HUES64 (cell line): ENCODE measurements around the gene CDC25B.

ENCODE experiments used
- H3K27ac ChIP-seq: 2 replicates; pipeline ENCODE4 v1.7.0; 2013; ENCODE audit warnings: low read depth, low read length, inconsistent platforms
- H3K27me3 ChIP-seq: 2 replicates; pipeline ENCODE4 v1.6.1; 2013; ENCODE audit warnings: mild to moderate bottlenecking, low read length; ENCODE audit not compliant: insufficient read depth
- H3K36me3 ChIP-seq: 2 replicates; pipeline ENCODE4 v1.6.1; 2013; ENCODE audit warnings: mild to moderate bottlenecking, low read length; ENCODE audit not compliant: insufficient read depth
- H3K4me1 ChIP-seq: 2 replicates; pipeline ENCODE4 v1.6.1; 2013; ENCODE audit warnings: mild to moderate bottlenecking, low read length, moderate library complexity; ENCODE audit not compliant: insufficient read depth
- H3K4me3 ChIP-seq: 2 replicates; pipeline ENCODE4 v1.5.1; 2013; ENCODE audit warnings: mild to moderate bottlenecking, low read length, moderate library complexity
- H3K9ac ChIP-seq: 2 replicates; pipeline ENCODE4 v1.6.1; 2013; ENCODE audit warnings: mild to moderate bottlenecking, low read depth, low read length
- H3K9me3 ChIP-seq: 2 replicates; pipeline ENCODE4 v1.6.1; 2013; ENCODE audit warnings: low read depth, low read length; ENCODE audit not compliant: insufficient read depth
- WGBS: fragments of 150-250, 120-280 bp; methylation state at CpG from one replicate; pipeline ENCODE4 v1.1.7; 2013; ENCODE audit warnings: missing lambda C conversion rate; 5-methylcytosine and 5-hydroxymethylcytosine counted together

CDC25B gene

DNA sequence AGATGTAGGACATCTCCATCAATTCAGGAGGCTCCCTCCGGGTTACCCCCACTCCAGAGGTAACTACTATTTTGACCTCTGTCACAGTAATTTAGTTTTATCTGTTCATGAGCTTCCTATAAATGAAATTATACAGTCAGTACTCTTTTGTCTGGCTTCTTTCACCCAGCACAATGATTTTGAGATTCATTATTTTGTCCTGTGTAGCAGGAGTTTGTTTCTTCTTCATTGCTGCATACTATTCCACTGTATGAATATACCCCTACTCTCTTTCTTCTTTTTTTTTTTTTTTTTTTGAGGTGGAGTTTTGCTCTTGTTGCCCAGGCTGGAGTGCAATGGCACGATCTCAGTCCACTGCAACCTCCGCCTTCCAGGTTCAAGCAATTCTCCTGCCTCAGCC is 12.4 kb downstream of the CDC25B start:
- Histone ChIP-seq H3K9ac (no peak overlapping the region), H3K36me3 (peaks cover 16% of the 10 kb centered on the region), H3K4me3 (no peak overlapping the region), H3K27ac (no peak overlapping the region), H3K4me1 (peaks cover 22% of the 10 kb centered on the region), H3K27me3 (no peaks in the 10 kb centered on the region), H3K9me3 (no peaks in the 10 kb centered on the region)
- 94% methylated on average over 3 of the region's 3 CpGs for WGBS

DNA sequence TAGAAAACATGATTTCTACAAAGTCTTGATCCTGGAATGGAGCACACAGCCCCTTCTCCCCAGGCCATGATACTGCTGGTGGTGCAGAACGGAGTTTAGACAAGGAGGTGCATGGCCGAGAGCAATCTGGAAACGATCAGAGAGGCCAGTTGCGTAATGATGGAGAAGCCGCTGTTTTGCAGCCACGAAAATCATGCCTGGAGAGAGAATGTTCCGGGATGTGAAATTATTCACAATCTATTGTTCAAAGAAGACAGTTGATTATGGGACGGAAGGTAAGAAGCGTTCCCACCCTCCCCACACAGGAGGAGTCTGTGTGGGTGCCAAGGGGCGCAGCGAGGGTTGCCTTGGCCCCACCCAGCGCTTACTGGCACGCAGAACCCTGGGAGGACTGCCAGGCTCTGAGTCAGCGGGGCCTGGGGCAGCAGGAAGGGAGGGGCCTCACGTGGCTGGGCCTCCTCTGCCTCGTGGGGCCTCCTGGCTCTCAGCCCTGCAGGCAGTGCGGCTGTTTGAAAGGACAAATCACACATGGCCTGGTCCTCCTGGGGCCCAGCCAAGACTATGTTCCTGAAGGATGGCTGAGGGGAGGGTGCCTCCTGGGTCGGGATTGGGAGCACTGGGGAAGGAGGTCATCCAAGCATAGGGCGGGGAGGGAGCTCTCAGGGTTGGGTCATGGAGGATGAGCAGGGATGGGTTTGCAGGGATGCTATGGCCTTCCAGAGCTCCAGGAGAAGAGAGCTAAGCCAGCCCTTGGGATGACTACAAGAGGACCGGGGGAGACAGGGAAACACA is 15.6 kb downstream of the CDC25B start:
- no peak overlapping the region for H3K4me3 ChIP-seq
- H3K36me3 ChIP-seq, result no peaks in the 10 kb centered on the region
- H3K9me3 ChIP-seq, result no peaks in the 10 kb centered on the region
- H3K27me3 ChIP-seq, result no peaks in the 10 kb centered on the region
- H3K9ac ChIP-seq, result no peak overlapping the region
- peaks cover 13% of the 10 kb centered on the region for H3K4me1 ChIP-seq
- WGBS, result 77% methylated on average over 19 of the region's 20 CpGs
- no peak overlapping the region for H3K27ac ChIP-seq

DNA sequence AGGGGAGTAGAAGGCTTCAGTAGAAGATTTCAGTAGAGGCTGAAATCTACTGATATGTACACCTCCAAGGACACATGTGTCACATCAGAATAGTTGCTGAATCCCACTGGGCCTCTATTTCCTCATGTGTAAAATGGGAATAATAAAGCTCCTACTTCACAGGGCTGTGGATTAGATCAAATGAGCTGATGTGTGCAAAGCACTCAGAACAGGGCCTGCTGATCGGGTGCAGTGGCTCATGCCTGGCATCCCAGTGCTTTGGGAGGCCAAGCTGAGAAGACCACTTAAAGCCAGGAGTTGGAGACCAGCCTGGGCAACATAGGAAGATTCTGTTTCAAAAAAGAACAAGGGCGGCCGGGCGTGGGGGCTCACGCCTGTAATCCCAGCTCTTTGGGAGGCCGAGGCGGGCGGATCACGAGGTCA is 16.2 kb downstream of the CDC25B start:
- no peak overlapping the region for H3K27ac ChIP-seq

DNA sequence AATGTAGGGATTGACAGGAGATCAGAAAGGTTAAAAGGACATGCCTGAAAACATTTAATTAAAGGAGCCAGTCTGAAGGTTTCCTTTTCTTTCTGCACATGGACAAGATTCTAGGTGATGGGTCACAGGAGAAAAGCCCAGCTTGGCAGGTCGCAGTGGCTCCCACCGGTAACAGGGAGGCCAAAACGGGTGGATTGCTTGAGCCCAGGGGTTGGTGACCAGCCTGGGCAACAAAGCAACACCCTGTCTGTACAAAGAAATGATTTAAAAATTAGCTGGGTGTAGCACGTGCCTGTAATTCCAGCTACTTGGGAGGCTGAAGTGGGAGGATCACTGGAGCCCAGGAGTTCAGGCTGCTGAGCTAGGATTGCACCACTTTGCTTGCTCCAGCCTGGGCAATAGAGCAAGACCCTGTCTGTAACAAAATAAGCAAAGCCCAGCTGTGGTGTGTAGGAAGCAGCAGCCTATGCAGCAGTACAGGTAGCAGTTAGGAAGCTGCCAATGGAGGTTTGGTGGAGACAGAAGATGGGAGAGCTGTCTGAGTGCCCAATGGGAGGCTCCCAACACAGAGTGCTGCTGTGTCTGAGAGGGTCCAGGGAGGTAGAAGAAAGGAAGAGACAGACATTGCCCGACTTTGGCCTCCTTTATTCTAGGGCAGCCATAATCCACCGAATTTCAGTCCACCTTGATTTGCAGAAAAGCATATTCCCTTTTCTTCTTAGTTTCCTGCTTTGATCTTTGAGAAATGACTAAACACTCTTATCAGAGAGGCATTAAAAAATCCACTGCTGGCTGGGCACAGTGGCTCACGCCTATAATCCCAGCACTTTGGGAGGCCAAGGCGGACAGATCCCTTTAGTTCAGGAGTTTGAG is 17.1 kb downstream of the CDC25B start:
- Histone ChIP-seq H3K4me3 (no peak overlapping the region), H3K27ac (no peak overlapping the region), H3K36me3 (no peaks in the 10 kb centered on the region), H3K9ac (no peak overlapping the region), H3K27me3 (no peaks in the 10 kb centered on the region), H3K9me3 (no peaks in the 10 kb centered on the region), H3K4me1 (no peaks in the 10 kb centered on the region)
- WGBS, result 88% methylated on average over 8 of the region's 8 CpGs

More for the DNA sequence above, 16.2 kb downstream of the CDC25B start:
- H3K27me3 ChIP-seq, result no peaks in the 10 kb centered on the region
- H3K36me3 ChIP-seq, result no peaks in the 10 kb centered on the region
- H3K9ac ChIP-seq, result no peak overlapping the region
- WGBS, result 97% methylated on average over 9 of the region's 9 CpGs
- no peak overlapping the region for H3K4me3 ChIP-seq
- H3K4me1 ChIP-seq, result peaks cover 7% of the 10 kb centered on the region
- no peaks in the 10 kb centered on the region for H3K9me3 ChIP-seq

DNA sequence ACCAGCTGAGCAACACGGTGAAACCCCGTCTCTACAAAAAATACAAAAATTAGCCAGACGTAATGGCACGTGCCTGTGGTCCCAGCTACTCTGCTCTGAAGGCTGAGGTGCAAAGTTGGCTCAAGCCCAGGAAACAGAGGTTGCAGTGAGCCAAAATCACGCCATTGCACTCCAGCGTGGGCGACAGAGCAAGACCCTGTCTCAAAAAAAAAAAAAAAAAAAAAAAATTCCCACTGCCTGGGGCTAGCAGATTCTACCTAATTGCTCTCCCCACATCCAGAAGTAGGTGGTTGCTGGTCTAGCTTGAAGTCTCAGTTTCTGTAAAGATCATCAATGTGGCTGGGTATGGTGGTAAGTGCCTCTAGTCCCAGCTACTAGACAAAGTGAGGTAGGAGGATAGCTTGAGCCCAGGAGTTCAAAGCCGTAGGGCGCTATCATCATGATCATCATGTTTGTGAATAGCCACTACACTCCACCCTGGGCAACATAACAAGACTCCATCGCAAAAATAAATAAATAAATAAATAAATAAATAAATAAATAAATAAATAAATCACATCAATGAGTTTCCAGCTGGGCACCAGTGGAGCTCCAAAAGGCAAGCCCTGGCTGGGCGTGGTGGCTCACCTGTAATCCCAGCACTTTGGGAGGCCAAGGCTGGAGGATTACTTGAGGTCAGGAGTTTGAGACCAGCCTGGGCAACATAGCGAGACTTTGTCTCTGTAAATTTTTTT is 17.9 kb downstream of the CDC25B start:
- no peak overlapping the region for H3K4me3 ChIP-seq
- H3K4me1 ChIP-seq, result no peaks in the 10 kb centered on the region
- H3K27me3 ChIP-seq, result no peaks in the 10 kb centered on the region
- H3K36me3 ChIP-seq, result no peaks in the 10 kb centered on the region
- H3K9me3 ChIP-seq, result no peaks in the 10 kb centered on the region
- no peak overlapping the region for H3K9ac ChIP-seq
- WGBS, result 94% methylated on average over 11 of the region's 12 CpGs
- no peak overlapping the region for H3K27ac ChIP-seq

DNA sequence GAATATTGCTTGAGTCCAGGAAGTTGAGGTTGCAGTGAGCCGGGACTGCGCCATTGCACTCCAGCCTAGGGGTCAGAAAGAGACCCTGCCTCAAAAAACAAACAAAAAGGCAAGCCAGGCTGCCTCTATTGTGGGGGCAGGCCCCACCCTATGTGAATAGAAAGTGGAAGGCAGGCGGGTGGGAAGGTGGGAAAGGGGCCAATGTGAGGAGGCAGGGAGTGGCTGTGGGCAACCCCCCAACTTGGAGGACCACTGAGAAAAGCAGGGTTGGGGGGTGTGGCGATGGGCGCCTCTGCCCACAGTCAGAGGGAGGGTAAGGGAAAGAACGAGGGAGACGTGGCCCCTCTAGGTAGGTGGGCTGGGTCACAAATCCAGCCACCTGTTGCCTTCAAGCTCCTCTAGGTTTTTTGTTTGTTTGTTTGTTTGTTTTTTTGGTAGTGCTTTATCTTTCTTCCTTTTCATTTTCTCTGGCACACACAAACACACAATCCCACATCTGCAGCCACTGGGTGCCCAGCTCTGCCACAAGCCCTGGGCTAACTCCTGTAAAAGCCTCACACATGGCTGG is 18.9 kb downstream of the CDC25B start:
- WGBS, result 86% methylated on average over 7 of the region's 7 CpGs
- no peaks in the 10 kb centered on the region for H3K4me1 ChIP-seq

DNA sequence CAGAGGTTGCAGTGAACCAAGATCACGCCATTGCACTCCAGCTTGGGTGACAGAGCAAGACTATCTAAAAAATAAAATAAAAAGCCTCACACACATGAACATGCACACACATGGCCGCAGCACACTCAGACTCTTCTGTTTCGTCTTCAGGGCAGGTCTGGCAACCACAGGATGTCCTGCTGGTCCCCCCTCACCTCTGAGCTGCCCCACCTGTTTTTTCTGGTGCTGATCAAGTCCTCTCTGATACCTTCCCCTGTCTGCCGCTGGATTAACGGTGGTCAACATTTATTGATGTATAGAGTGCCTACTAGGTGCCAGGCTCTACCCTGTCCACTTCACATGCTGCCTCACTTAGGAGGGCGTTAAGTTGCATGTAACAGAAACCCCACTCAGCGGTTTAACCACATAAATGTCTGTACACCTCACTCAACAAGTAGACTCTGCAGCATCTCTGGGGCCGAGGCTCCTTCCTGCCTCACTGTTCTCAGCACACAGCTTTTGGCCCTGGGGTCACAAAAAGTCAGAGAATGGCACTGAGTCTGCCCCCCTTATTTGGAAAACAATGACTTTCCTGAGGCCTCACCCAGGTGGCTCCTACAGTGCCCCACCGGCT is 19.7 kb downstream of the CDC25B start:
- Histone ChIP-seq H3K27me3 (no peaks in the 10 kb centered on the region), H3K9me3 (no peaks in the 10 kb centered on the region), H3K27ac (no peak overlapping the region), H3K4me3 (no peak overlapping the region), H3K9ac (no peak overlapping the region), H3K36me3 (no peaks in the 10 kb centered on the region), H3K4me1 (no peaks in the 10 kb centered on the region)
- 83% methylated on average over 9 of the region's 9 CpGs for WGBS

More for the DNA sequence above, 18.9 kb downstream of the CDC25B start:
- Histone ChIP-seq H3K27ac (no peak overlapping the region), H3K4me3 (no peak overlapping the region), H3K9me3 (no peaks in the 10 kb centered on the region), H3K27me3 (no peaks in the 10 kb centered on the region), H3K36me3 (no peaks in the 10 kb centered on the region), H3K9ac (no peak overlapping the region)

DNA sequence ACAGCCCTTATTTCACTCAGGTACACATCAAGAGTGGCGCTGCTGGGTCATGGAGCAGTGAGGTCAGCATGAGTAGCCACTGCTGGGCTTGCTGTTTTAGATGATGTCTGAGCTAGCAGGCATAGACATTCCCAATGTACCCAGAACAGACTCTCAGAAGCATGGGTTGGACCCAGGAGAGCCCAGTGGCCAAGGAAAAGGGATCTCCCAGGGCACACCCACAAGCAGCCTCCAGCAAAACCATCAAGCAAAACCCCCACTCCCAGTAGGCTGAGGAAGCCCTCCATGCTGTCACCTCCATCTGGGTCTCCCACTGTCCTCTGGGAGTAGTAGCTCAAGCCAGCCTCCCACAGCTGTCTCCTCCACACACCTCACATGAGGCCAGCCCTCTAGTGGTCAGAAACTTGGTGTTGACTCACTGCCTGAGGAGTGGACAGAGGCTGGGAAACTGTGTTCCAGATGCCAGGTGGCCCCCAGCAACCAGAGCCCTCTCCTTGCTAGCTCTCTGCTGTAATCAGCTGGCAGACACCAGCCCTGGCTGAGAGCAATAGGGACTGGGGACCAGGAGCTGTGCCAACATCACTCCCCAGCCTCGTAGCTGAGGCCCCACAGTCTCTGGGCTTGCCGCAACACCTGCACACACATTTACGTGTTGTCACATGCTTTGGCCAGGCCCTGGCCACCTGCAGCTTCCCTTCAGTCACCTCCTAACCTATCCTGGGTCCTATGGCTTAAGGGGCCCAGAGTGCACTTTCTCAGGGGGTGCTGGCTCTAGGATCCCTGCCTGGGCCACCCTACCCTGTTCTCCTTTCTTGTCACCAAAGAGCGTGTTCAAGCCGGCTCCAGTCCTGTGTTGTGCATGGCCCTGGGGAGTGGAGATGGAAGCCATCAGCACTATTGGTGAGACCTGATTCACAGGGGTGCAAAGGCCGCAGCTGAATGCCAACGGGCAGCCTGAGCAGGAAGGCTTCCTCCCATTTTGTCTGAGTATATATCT is 22.3 kb downstream of the CDC25B start:
- no peak overlapping the region for H3K27ac ChIP-seq
- WGBS, result 95% methylated on average over 8 of the region's 8 CpGs
- no peak overlapping the region for H3K9ac ChIP-seq
- H3K36me3 ChIP-seq, result peaks cover 5% of the 10 kb centered on the region; the same call in 1 of the 2 replicates
- H3K9me3 ChIP-seq, result no peaks in the 10 kb centered on the region
- no peak overlapping the region for H3K4me3 ChIP-seq
- no peaks in the 10 kb centered on the region for H3K27me3 ChIP-seq
- no peaks in the 10 kb centered on the region for H3K4me1 ChIP-seq

DNA sequence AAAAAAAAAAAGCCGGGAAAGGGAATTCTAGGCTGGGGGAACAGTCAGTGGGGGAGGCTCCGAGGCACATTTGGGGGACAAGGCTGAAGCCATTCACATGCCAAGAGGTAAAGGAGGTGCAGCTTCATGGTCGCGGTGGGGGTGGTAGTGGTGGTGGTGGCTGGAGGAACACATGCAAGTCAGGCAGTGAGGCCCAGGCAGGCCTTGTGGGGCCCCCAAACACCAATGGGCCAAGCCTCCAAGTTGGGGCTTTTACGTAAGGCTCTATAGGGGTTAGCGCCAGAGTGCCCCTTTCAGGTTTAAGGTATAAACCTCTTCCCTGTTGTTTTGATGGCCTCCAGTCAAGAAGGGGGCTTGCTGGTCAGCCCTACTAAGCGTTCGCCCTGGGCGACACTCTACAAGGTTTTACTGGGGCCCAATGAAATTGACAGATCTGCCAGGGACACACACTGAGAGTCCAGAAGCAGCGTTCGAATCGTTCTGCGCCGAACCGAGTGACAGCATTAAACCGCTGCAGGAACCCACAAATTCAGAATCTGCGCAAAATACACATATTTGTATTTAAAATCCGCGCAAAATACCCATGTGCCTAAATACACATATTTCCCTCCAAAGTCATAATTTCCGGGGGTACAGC is 23.4 kb downstream of the CDC25B start:
- H3K36me3 ChIP-seq, result peaks cover 8% of the 10 kb centered on the region; the same call in 1 of the 2 replicates
- H3K9ac ChIP-seq, result peak overlapping the region; percentile 93; the same call in 1 of the 2 replicates
- no peaks in the 10 kb centered on the region for H3K4me1 ChIP-seq
- peak overlapping the region; percentile 92; the same call in 1 of the 2 replicates for H3K27ac ChIP-seq
- H3K4me3 ChIP-seq, result peak overlapping the region; percentile 80
- H3K27me3 ChIP-seq, result no peaks in the 10 kb centered on the region
- no peaks in the 10 kb centered on the region for H3K9me3 ChIP-seq
- WGBS, result 80% methylated on average over 20 of the region's 20 CpGs
